Measurements from ENCODE around the gene HSP90AB1. TPM values are rescaled to one million over a fixed set of nuclear protein-coding genes. Genes with fewer than 3 reads are reported as not detected.
A peak's percentile ranks its signal among the peaks of the same experiment; 100 is the strongest.

The HSP90AB1 gene
- 2,402 and 2,404 TPM in 2 replicates for total RNA-seq

- peak within 1 kb of the TSS; percentile 96 for H3K4me3 Mint-ChIP-seq (ENCODE audit: low read depth)
- H3K27me3 Mint-ChIP-seq (ENCODE audit: low read depth): peaks cover 3% of the 10 kb centered on the region
- H3K36me3 Mint-ChIP-seq (ENCODE audit: low read depth): peaks cover 51% of the 10 kb centered on the region
- intact Hi-C loops (cut with micrococcal nuclease): loop anchor here (1.0 to 2.0 kb wide), 5 partner anchors 8 to 120 kb away; partner anchors contain the start of genes MRPL14, NFKBIE and TMEM63B
- no peaks in the 10 kb centered on the region for H3K9me3 Mint-ChIP-seq
- DNase-seq (ENCODE audit: low spot score): peak; percentile 95
- peaks cover 41% of the 10 kb centered on the region for H3K4me1 Mint-ChIP-seq (ENCODE audit: low read depth)
- H3K27ac Mint-ChIP-seq: peak within 1 kb of the TSS; percentile 99
Observed at GRCh38 chr6:44246663-44247337, at the start of gene HSP90AB1. Gene HSP90AB1 (plus strand): TSS chr6:44247101. CDS start chr6:44248630, 1,529 bp downstream.

GRCh38 chr6:44198684-44199083, 48.2 kb upstream of the HSP90AB1 start:
- Mint-ChIP-seq H3K4me1 (ENCODE audit: low read depth) (no peaks in the 10 kb centered on the region), H3K36me3 (ENCODE audit: low read depth) (no peaks in the 10 kb centered on the region), H3K27ac (no peak overlapping the region), H3K9me3 (no peaks in the 10 kb centered on the region), H3K27me3 (ENCODE audit: low read depth) (peaks cover 8% of the 10 kb centered on the region), H3K4me3 (ENCODE audit: low read depth) (no peak overlapping the region)
- no peak for DNase-seq (ENCODE audit: low spot score)
- intact Hi-C loops (cut with micrococcal nuclease): no loop called here

- intact Hi-C loops (cut with micrococcal nuclease): no loop called here
- Mint-ChIP-seq H3K4me3 (ENCODE audit: low read depth) (no peak overlapping the region), H3K27me3 (ENCODE audit: low read depth) (peaks cover 7% of the 10 kb centered on the region), H3K36me3 (ENCODE audit: low read depth) (no peaks in the 10 kb centered on the region), H3K27ac (no peak overlapping the region), H3K4me1 (ENCODE audit: low read depth) (peaks cover 10% of the 10 kb centered on the region), H3K9me3 (no peaks in the 10 kb centered on the region)
- no peak for DNase-seq (ENCODE audit: low spot score)
Observed at GRCh38 chr6:44199883-44200282, 47.0 kb upstream of the HSP90AB1 start.

- peaks cover 8% of the 10 kb centered on the region for H3K27me3 Mint-ChIP-seq (ENCODE audit: low read depth)
- peaks cover 11% of the 10 kb centered on the region for H3K4me1 Mint-ChIP-seq (ENCODE audit: low read depth)
- H3K9me3 Mint-ChIP-seq: no peaks in the 10 kb centered on the region
- DNase-seq (ENCODE audit: low spot score): no peak
- no peaks in the 10 kb centered on the region for H3K36me3 Mint-ChIP-seq (ENCODE audit: low read depth)
- intact Hi-C loops (cut with micrococcal nuclease): no loop called here
- no peak overlapping the region for H3K4me3 Mint-ChIP-seq (ENCODE audit: low read depth)
- H3K27ac Mint-ChIP-seq: no peak overlapping the region
Observed at GRCh38 chr6:44201200-44201599, 45.7 kb upstream of the HSP90AB1 start.

- H3K36me3 Mint-ChIP-seq (ENCODE audit: low read depth): no peaks in the 10 kb centered on the region
- DNase-seq (ENCODE audit: low spot score): no peak
- H3K27ac Mint-ChIP-seq: no peak overlapping the region
- peaks cover 12% of the 10 kb centered on the region for H3K4me1 Mint-ChIP-seq (ENCODE audit: low read depth)
- intact Hi-C loops (cut with micrococcal nuclease): no loop called here
- no peak overlapping the region for H3K4me3 Mint-ChIP-seq (ENCODE audit: low read depth)
- H3K9me3 Mint-ChIP-seq: no peaks in the 10 kb centered on the region
- peaks cover 8% of the 10 kb centered on the region for H3K27me3 Mint-ChIP-seq (ENCODE audit: low read depth)
Observed at GRCh38 chr6:44201638-44202303, 45.1 kb upstream of the HSP90AB1 start.

GRCh38 chr6:44202332-44202971, 44.4 kb upstream of the HSP90AB1 start:
- H3K4me1 Mint-ChIP-seq (ENCODE audit: low read depth): peaks cover 12% of the 10 kb centered on the region
- no peak overlapping the region for H3K4me3 Mint-ChIP-seq (ENCODE audit: low read depth)
- peaks cover 8% of the 10 kb centered on the region for H3K27me3 Mint-ChIP-seq (ENCODE audit: low read depth)
- intact Hi-C loops (cut with micrococcal nuclease): no loop called here
- no peaks in the 10 kb centered on the region for H3K36me3 Mint-ChIP-seq (ENCODE audit: low read depth)
- H3K27ac Mint-ChIP-seq: no peak overlapping the region
- DNase-seq (ENCODE audit: low spot score): no peak
- no peaks in the 10 kb centered on the region for H3K9me3 Mint-ChIP-seq

- no peak for DNase-seq (ENCODE audit: low spot score)
- Mint-ChIP-seq H3K9me3 (no peaks in the 10 kb centered on the region), H3K36me3 (ENCODE audit: low read depth) (no peaks in the 10 kb centered on the region), H3K4me3 (ENCODE audit: low read depth) (no peak overlapping the region), H3K4me1 (ENCODE audit: low read depth) (peaks cover 12% of the 10 kb centered on the region), H3K27ac (no peak overlapping the region), H3K27me3 (ENCODE audit: low read depth) (peaks cover 10% of the 10 kb centered on the region)
- intact Hi-C loops (cut with micrococcal nuclease): no loop called here
Observed at GRCh38 chr6:44202972-44203750, 43.7 kb upstream of the HSP90AB1 start.

- peaks cover 16% of the 10 kb centered on the region for H3K27me3 Mint-ChIP-seq (ENCODE audit: low read depth)
- H3K36me3 Mint-ChIP-seq (ENCODE audit: low read depth): no peaks in the 10 kb centered on the region
- H3K4me3 Mint-ChIP-seq (ENCODE audit: low read depth): no peak overlapping the region
- intact Hi-C loops (cut with micrococcal nuclease): no loop called here
- no peak overlapping the region for H3K27ac Mint-ChIP-seq
- no peaks in the 10 kb centered on the region for H3K9me3 Mint-ChIP-seq
- peaks cover 12% of the 10 kb centered on the region for H3K4me1 Mint-ChIP-seq (ENCODE audit: low read depth)
- DNase-seq (ENCODE audit: low spot score): no peak
Observed at GRCh38 chr6:44203955-44204354, 42.9 kb upstream of the HSP90AB1 start.

- Mint-ChIP-seq H3K4me3 (ENCODE audit: low read depth) (no peak overlapping the region), H3K36me3 (ENCODE audit: low read depth) (no peaks in the 10 kb centered on the region), H3K27ac (no peak overlapping the region), H3K9me3 (no peaks in the 10 kb centered on the region), H3K27me3 (ENCODE audit: low read depth) (peaks cover 17% of the 10 kb centered on the region), H3K4me1 (ENCODE audit: low read depth) (peaks cover 12% of the 10 kb centered on the region)
- intact Hi-C loops (cut with micrococcal nuclease): no loop called here
- DNase-seq (ENCODE audit: low spot score): no peak
Observed at GRCh38 chr6:44207966-44208365, 38.9 kb upstream of the HSP90AB1 start.

GRCh38 chr6:44211284-44211683, 35.6 kb upstream of the HSP90AB1 start:
- Mint-ChIP-seq H3K9me3 (no peaks in the 10 kb centered on the region), H3K27ac (no peak overlapping the region), H3K4me1 (ENCODE audit: low read depth) (peaks cover 1% of the 10 kb centered on the region), H3K4me3 (ENCODE audit: low read depth) (no peak overlapping the region), H3K36me3 (ENCODE audit: low read depth) (no peaks in the 10 kb centered on the region), H3K27me3 (ENCODE audit: low read depth) (peaks cover 16% of the 10 kb centered on the region)
- no peak for DNase-seq (ENCODE audit: low spot score)
- intact Hi-C loops (cut with micrococcal nuclease): no loop called here

GRCh38 chr6:44214307-44214706, 32.6 kb upstream of the HSP90AB1 start:
- H3K27ac Mint-ChIP-seq: no peak overlapping the region
- H3K9me3 Mint-ChIP-seq: no peaks in the 10 kb centered on the region
- DNase-seq (ENCODE audit: low spot score): no peak
- H3K4me1 Mint-ChIP-seq (ENCODE audit: low read depth): peaks cover 10% of the 10 kb centered on the region
- H3K4me3 Mint-ChIP-seq (ENCODE audit: low read depth): no peak overlapping the region
- intact Hi-C loops (cut with micrococcal nuclease): no loop called here
- no peaks in the 10 kb centered on the region for H3K36me3 Mint-ChIP-seq (ENCODE audit: low read depth)
- peaks cover 17% of the 10 kb centered on the region for H3K27me3 Mint-ChIP-seq (ENCODE audit: low read depth)

GRCh38 chr6:44216677-44217331, 30.1 kb upstream of the HSP90AB1 start, which contains the start of gene MYMX:
Gene MYMX (plus strand): TSS chr6:44216926. CDS start chr6:44217472, 546 bp downstream.
- Mint-ChIP-seq H3K36me3 (ENCODE audit: low read depth) (no peaks in the 10 kb centered on the region), H3K27ac (no peak within 1 kb of the TSS), H3K9me3 (no peaks in the 10 kb centered on the region), H3K27me3 (ENCODE audit: low read depth) (peaks cover 13% of the 10 kb centered on the region), H3K4me3 (ENCODE audit: low read depth) (no peak within 1 kb of the TSS), H3K4me1 (ENCODE audit: low read depth) (peaks cover 17% of the 10 kb centered on the region)
- DNase-seq (ENCODE audit: low spot score): no peak
- intact Hi-C loops (cut with micrococcal nuclease): no loop called here

Measured in activated T-helper 2 cell treated with anti-CD3 and anti-CD28 coated beads, Interferon-gamma antibody, Interleukin-2, Interleukin-4, amounts not matched to agents 10 μg/mL and 5 μg/mL and 100 μg/mL, durations not matched to agents 14 hours and 24 hours and 36 hours (primary cell).